ENCODE results near the gene CDCA7.
"Not testable (repeated sequence)": the region's sequence is repeated elsewhere in the genome, so short reads cannot be mapped to it uniquely, and the experiment has no call there.

CDCA7 gene

GRCh38 chr2:173415431-173416381 is 61.0 kb downstream of the CDCA7 start:
- no peak for TF ChIP-seq CTCF (IDR thresholded peaks at IDR 0.05)
- TF ChIP-seq ZFX (IDR thresholded peaks at IDR 0.05; ENCODE audit: borderline replicate concordance): no peak
- H3K27ac ChIP-seq: no peak overlapping the region

- not testable (repeated sequence) for H3K27ac ChIP-seq
Measured at GRCh38 chr2:173416415-173417152, 61.9 kb downstream of the CDCA7 start.

GRCh38 chr2:173417341-173417740 is 62.7 kb downstream of the CDCA7 start:
- TF ChIP-seq CTCF (IDR thresholded peaks at IDR 0.05): no peak
- TF ChIP-seq ZFX (IDR thresholded peaks at IDR 0.05; ENCODE audit: borderline replicate concordance): no peak
- no peak overlapping the region for H3K27ac ChIP-seq

GRCh38 chr2:173417802-173418201 is 63.1 kb downstream of the CDCA7 start:
- TF ChIP-seq CTCF (IDR thresholded peaks at IDR 0.05) (no peak), ZFX (IDR thresholded peaks at IDR 0.05; ENCODE audit: borderline replicate concordance) (no peak)

More at GRCh38 chr2:173417802-173418201, 63.1 kb downstream of the CDCA7 start:
- no peak overlapping the region for H3K27ac ChIP-seq

Data from 22Rv1 (cell line).